HepG2 (cell line): ENCODE measurements around the gene CMTR2. TPM values are rescaled to one million over a fixed set of nuclear protein-coding genes. Genes with fewer than 3 reads are reported as not detected.
A peak's percentile ranks its signal among the peaks of the same experiment; 100 is the strongest.

ENCODE experiments used
- ATAC-seq: fragments of 200-7000 bp; cut with Tn5 transposase; 3 replicates; pipeline ENCODE4 v1.9.1; 2020; ENCODE audit warnings: mild to moderate bottlenecking, moderate library complexity
- BruUV-seq: library from RNA; stranded (reverse); fragments of 400-500 nt; replicated peaks from 2 replicates; lab custom pipeline; 2021; lab: Mats Ljungman, UMichigan
- CTCF ChIA-PET: fragments of 300-600 bp; formaldehyde crosslinking; extraction: SDS; loops from one replicate; lab custom pipeline; 2021; ENCODE audit warnings: low total read pairs, inconsistent platforms, low intra/inter-chr PET ratio; lab: Yijun Ruan, JAX
- POLR2A ChIA-PET: fragments of 350-600 bp; sonication (Branson Sonifier 250); formaldehyde crosslinking; loops from one replicate; lab custom pipeline; 2020; ENCODE audit warnings: antibody characterized with exemption, inconsistent platforms; lab: Yijun Ruan, JAX
- DNase-seq: peaks from one replicate; pipeline ENCODE4 v3.0.0-alpha.2; 2015; ENCODE audit warnings: low spot score
- FAIRE-seq: peaks from 3 replicates; lab custom pipeline; 2011; peaks lifted over from hg19 to GRCh38; lab: Jason Lieb, UNC
- H2AFZ ChIP-seq: one replicate; pipeline ENCODE4 v1.6.1; 2011; ENCODE audit warnings: low read length, inconsistent platforms
- H3K27ac ChIP-seq: fragments of 300-600 bp; 3 replicates; pipeline ENCODE4 v1.8.0; 2011; ENCODE audit warnings: mixed run types, mild to moderate bottlenecking, mixed read lengths, low read length, inconsistent platforms; ENCODE audit not compliant: insufficient read depth; ENCODE audit errors: extremely low read length
- H3K27me3 ChIP-seq, 2 experiments: fragments of 200-600 bp in 1 of 2; 2 replicates in 1 of 2; 3 replicates in 1 of 2; pipeline versions ENCODE4 v1.6.0 to v1.8.0; 2011; ENCODE audit warnings: low read length in 2 of 2, mild to moderate bottlenecking in 2 of 2, moderate library complexity in 2 of 2, inconsistent platforms in 1 of 2; ENCODE audit not compliant: insufficient read depth in 2 of 2, control insufficient read depth in 1 of 2
- H3K36me3 ChIP-seq, 2 experiments: fragments of 200-600 bp in 1 of 2; replicated peaks in 1 of 2; 2 replicates in 1 of 2; 3 replicates in 1 of 2; pipeline versions ENCODE4 v1.5.1 to v1.8.0; 2011; ENCODE audit warnings: low read length in 2 of 2, inconsistent platforms in 1 of 2; ENCODE audit not compliant: insufficient read depth in 2 of 2, control insufficient read depth in 1 of 2
- H3K4me1 ChIP-seq: 2 replicates; pipeline ENCODE4 v1.5.1; 2012; ENCODE audit warnings: low read length, inconsistent platforms; ENCODE audit not compliant: insufficient read depth
- H3K4me2 ChIP-seq: 2 replicates; pipeline ENCODE4 v1.6.0; 2011; ENCODE audit warnings: low read depth, low read length, inconsistent platforms
- H3K4me3 ChIP-seq, 3 experiments: fragments of 200-600 bp in 1 of 3; sonication (generic), shearing (Covaris generic) in 1 of 3; replicated peaks in 1 of 3; 2 replicates each; pipeline ENCODE4 v1.5.1; 2011 to 2016; ENCODE audit warnings: low read length in 3 of 3, inconsistent platforms in 2 of 3, low read depth in 2 of 3, mild to moderate bottlenecking in 2 of 3, control low read depth in 1 of 3, mixed read lengths in 1 of 3; ENCODE audit not compliant: insufficient read depth in 1 of 3
- H3K79me2 ChIP-seq: one replicate; pipeline ENCODE4 v1.6.1; 2011; ENCODE audit warnings: low read length, inconsistent platforms; ENCODE audit not compliant: insufficient read depth
- H3K9ac ChIP-seq: 2 replicates; pipeline ENCODE4 v1.6.0; 2011; ENCODE audit warnings: mild to moderate bottlenecking, low read depth, low read length, inconsistent platforms; ENCODE audit not compliant: insufficient read depth
- H3K9me3 ChIP-seq: 2 replicates; pipeline ENCODE4 v1.5.1; 2012; ENCODE audit warnings: mild to moderate bottlenecking, low read length
- H4K20me1 ChIP-seq: 2 replicates; pipeline ENCODE4 v1.6.0; 2011; ENCODE audit warnings: inconsistent platforms, mild to moderate bottlenecking, low read length, moderate library complexity; ENCODE audit not compliant: insufficient read depth
- CREM ChIP-seq, 2 experiments: sonication (generic) in 1 of 2; formaldehyde crosslinking in 1 of 2; IDR thresholded peaks; 2 replicates each; pipeline versions ENCODE4 v1.4.0 to v1.6.1; 2016 to 2020; ENCODE audit warnings: antibody characterized with exemption in 1 of 2, mild to moderate bottlenecking in 1 of 2, missing genetic modification reagents in 1 of 2
- SALL2 ChIP-seq: sonication (generic); formaldehyde crosslinking; IDR thresholded peaks from 2 replicates; pipeline ENCODE4 v1.8.1; 2023; ENCODE audit warnings: mild to moderate bottlenecking, missing genetic modification reagents, inconsistent platforms
- TSC22D2 ChIP-seq: sonication (generic); formaldehyde crosslinking; IDR thresholded peaks from 2 replicates; pipeline ENCODE4 v1.5.1; 2020; ENCODE audit warnings: missing genetic modification reagents, mild to moderate bottlenecking, borderline replicate concordance
- ZNF121 ChIP-seq: sonication (generic); formaldehyde crosslinking; IDR thresholded peaks from 2 replicates; pipeline ENCODE4 v1.5.0; 2020; ENCODE audit warnings: mild to moderate bottlenecking, missing genetic modification reagents
- WGBS: methylation state at CpG from one replicate; pipeline ENCODE4 v1.1.6; 2017; ENCODE audit warnings: low lambda C conversion rate; 5-methylcytosine and 5-hydroxymethylcytosine counted together
- in situ Hi-C: cut with HindIII; loops from 2 replicates; pipeline ENCODE4 v1.10.0; 2017; ENCODE audit warnings: low pct_unique_long_range_greater_than_20kb; ENCODE audit not compliant: extremely low pct_ligation_motif_present
- intact Hi-C: fragments of 100-400 bp; cut with micrococcal nuclease; formaldehyde crosslinking; loops from one replicate; pipeline ENCODE4 v1.10.0; 2022; ENCODE audit not compliant: unreplicated experiment
- polyA plus RNA-seq, 8 experiments: library from polyadenylated mRNA; depleted of rRNA in 3 of 8; stranded (reverse) in 7 of 8; unstranded in 1 of 8; fragments of >200 nt; fragmentation: Illumina TruSeq in 4 of 8; extraction: Trizol in 4 of 8; gene quantifications; 2 replicates each; pipeline versions ENCODE4 v1.2.1 to v1.2.3, GENCODE V29; 2011 to 2016; ENCODE audit warnings: low read depth in 4 of 8, missing spikeins in 1 of 8, mixed read lengths in 1 of 8; ENCODE audit not compliant: insufficient read depth in 1 of 8
- total RNA-seq, 5 experiments: library from RNA; depleted of rRNA; stranded (reverse); fragments of >200 nt; fragmentation: Illumina TruSeq; extraction: Trizol; gene quantifications; 2 replicates each; pipeline ENCODE4 v1.2.3, GENCODE V29; 2016; ENCODE audit warnings: low read depth in 1 of 5
- TF ChIP-seq, protein P1 (sequence below), 2 experiments: fragments of 450-650 bp in 1 of 2; sonication (generic) in 1 of 2; formaldehyde crosslinking in 1 of 2; IDR thresholded peaks; 2 replicates each; pipeline versions ENCODE4 v1.6.1 to v1.8.0; 2016 to 2022; ENCODE audit warnings: antibody characterized with exemption in 1 of 2, mild to moderate bottlenecking in 1 of 2, missing genetic modification reagents in 1 of 2

The CMTR2 gene
- total and polyA plus RNA-seq, 2 of the 13 experiments (the other 11 are each of a cell fraction or from before 2014, with no cell fraction given): 15.0 to 19.9 TPM

DNA sequence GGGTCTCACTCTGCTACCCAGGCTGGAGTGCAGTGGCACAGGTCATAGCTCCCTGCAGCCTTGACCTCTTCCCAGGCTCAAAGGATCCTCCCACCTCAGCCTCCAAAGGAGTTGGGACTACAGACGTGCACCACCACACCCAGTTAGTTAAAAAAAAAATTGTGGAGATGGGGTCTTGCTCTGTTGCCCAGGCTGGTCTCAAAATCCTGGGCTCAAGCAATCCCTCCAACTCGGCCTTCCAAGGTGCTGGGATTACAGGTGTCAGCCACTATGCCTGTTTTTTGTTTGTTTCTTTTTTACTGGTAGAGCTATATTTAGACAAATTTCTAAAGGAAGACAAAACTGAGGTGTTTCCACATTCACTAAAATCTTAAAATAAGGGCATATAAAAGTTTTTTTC lies 1.7 kb downstream of the CMTR2 start:
- Histone ChIP-seq H3K4me1 (peaks cover 21% of the 10 kb centered on the region), H3K4me3 (no peak overlapping the region), H3K27me3 (no peaks in the 10 kb centered on the region; a peak in 1 of 5 replicates)
- TF ChIP-seq CREM (IDR thresholded peaks at IDR 0.05): no peak
- TF ChIP-seq CREM (CRISPR knock-in tag; IDR thresholded peaks at IDR 0.05): no peak
- peak; percentile 63; the same call in 1 of the 2 replicates for TF ChIP-seq ZNF121 (CRISPR knock-in tag)
- TF ChIP-seq, all 625 proteins: peak for 1
- DNase-seq (no peak), ATAC-seq (no peak), FAIRE-seq (no peak)
- POLR2A ChIA-PET: no interaction called here
- CTCF ChIA-PET: no interaction called here
- H2AFZ ChIP-seq: no peak overlapping the region
- no peaks in the 10 kb centered on the region; the same call in 1 of the 2 replicates for H3K9me3 ChIP-seq
- no peak overlapping the region for H3K27ac ChIP-seq
- in situ Hi-C loops (no loop called here), intact Hi-C loops (no loop called here)
- 98% methylated on average over 2 of the region's 2 CpGs for WGBS
- H3K9ac ChIP-seq: no peak overlapping the region
- no peak overlapping the region for H3K4me2 ChIP-seq
- H3K79me2 ChIP-seq: peaks cover 7% of the 10 kb centered on the region
- peaks cover 3 to 28% of the 10 kb centered on the region in 2 experiments for H3K36me3 ChIP-seq
- H4K20me1 ChIP-seq: no peaks in the 10 kb centered on the region
- BruUV-seq: no TSS peak

- Histone ChIP-seq H3K9me3 (no peaks in the 10 kb centered on the region), H4K20me1 (no peaks in the 10 kb centered on the region), H3K27ac (no peak overlapping the region), H3K4me2 (no peak overlapping the region), H3K4me3 (no peak overlapping the region), H3K27me3 (no peaks in the 10 kb centered on the region; a peak in 1 of 5 replicates), H3K4me1 (peaks cover 14% of the 10 kb centered on the region), H3K9ac (no peak overlapping the region), H3K79me2 (peaks cover 7% of the 10 kb centered on the region), H3K36me3 (peaks cover 3 to 28% of the 10 kb centered on the region in 2 experiments), H2AFZ (no peak overlapping the region)
- intact Hi-C loops: no loop called here
- DNase-seq (no peak), FAIRE-seq (no peak), ATAC-seq (no peak)
- WGBS: 94% methylated on average over 2 of the region's 2 CpGs
- POLR2A ChIA-PET: no interaction called here
- in situ Hi-C loops: no loop called here
- CTCF ChIA-PET: no interaction called here
- no TSS peak for BruUV-seq
- no peak for TF ChIP-seq SALL2 (CRISPR knock-in tag)
- TF ChIP-seq, protein P1, sequence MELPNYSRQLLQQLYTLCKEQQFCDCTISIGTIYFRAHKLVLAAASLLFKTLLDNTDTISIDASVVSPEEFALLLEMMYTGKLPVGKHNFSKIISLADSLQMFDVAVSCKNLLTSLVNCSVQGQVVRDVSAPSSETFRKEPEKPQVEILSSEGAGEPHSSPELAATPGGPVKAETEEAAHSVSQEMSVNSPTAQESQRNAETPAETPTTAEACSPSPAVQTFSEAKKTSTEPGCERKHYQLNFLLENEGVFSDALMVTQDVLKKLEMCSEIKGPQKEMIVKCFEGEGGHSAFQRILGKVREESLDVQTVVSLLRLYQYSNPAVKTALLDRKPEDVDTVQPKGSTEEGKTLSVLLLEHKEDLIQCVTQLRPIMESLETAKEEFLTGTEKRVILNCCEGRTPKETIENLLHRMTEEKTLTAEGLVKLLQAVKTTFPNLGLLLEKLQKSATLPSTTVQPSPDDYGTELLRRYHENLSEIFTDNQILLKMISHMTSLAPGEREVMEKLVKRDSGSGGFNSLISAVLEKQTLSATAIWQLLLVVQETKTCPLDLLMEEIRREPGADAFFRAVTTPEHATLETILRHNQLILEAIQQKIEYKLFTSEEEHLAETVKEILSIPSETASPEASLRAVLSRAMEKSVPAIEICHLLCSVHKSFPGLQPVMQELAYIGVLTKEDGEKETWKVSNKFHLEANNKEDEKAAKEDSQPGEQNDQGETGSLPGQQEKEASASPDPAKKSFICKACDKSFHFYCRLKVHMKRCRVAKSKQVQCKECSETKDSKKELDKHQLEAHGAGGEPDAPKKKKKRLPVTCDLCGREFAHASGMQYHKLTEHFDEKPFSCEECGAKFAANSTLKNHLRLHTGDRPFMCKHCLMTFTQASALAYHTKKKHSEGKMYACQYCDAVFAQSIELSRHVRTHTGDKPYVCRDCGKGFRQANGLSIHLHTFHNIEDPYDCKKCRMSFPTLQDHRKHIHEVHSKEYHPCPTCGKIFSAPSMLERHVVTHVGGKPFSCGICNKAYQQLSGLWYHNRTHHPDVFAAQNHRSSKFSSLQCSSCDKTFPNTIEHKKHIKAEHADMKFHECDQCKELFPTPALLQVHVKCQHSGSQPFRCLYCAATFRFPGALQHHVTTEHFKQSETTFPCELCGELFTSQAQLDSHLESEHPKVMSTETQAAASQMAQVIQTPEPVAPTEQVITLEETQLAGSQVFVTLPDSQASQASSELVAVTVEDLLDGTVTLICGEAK (IDR thresholded peaks at IDR 0.05): no peak
- TF ChIP-seq, protein P1 (CRISPR knock-in tag; IDR thresholded peaks at IDR 0.05): no peak
- TF ChIP-seq TSC22D2: no peak
Measured at GRCh38 chr16:71283612-71284011, 5.6 kb downstream of the CMTR2 start.
